Measurements from ENCODE around the gene STAP2. TPM values are rescaled to one million over a fixed set of nuclear protein-coding genes. Genes with fewer than 3 reads are reported as not detected.

The STAP2 gene
- total RNA-seq, 2 donors from 2014 or later, result 17.9 to 31.0 TPM

DNA sequence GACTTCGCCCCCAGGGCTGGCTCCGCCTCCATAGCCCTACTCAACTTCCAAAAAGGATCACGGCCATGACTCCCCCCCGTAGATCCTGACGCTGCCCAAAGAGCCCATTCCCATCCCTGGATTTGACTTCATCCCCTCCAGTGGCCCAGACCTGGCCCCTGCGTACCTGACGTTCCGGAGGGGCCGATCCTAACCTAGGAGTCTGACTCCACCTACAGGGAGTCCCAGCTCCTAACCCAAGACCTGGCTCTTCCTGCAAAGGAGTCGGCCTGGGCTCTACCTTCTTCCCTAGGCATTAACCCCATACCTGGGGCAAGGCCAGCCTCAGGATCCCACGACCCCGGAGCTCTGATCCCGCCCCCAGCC, 10.8 kb downstream of the STAP2 start:
- intact Hi-C loops (cut with DNase I), result no loop called here
- peak overlapping the region in 1 of 4 donors; percentile 61 for H3K27ac ChIP-seq

DNA sequence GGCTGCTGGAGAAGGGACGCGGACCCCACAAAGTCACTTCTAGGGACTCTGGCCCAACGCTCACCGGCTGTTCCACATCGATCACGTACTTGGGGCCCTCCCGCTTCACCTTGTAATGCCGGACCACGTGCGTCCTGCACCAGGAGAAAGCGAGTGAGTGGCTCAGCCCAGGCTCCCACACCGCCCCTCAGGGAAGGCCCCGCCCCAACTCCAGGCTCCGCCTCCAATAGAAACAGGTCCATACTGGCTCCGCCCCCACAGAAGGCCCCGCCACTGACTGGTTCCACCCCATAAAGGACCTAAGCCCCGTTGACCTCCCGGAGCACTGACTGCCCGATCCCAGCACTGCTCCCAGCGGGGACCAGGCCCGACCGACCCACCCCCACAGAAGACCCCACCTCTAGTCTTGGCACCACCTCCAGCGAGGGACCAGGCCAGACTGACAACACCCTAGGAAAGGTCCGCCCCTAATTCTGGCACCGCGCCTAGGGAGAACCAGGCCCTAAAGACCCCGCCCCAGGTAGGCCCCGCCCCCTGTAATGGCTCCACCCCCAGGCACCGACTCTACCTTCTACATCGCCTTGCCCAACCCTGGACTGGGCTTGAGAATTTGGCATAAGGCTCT, 11.3 kb downstream of the STAP2 start:
- TF ChIP-seq, protein P1, sequence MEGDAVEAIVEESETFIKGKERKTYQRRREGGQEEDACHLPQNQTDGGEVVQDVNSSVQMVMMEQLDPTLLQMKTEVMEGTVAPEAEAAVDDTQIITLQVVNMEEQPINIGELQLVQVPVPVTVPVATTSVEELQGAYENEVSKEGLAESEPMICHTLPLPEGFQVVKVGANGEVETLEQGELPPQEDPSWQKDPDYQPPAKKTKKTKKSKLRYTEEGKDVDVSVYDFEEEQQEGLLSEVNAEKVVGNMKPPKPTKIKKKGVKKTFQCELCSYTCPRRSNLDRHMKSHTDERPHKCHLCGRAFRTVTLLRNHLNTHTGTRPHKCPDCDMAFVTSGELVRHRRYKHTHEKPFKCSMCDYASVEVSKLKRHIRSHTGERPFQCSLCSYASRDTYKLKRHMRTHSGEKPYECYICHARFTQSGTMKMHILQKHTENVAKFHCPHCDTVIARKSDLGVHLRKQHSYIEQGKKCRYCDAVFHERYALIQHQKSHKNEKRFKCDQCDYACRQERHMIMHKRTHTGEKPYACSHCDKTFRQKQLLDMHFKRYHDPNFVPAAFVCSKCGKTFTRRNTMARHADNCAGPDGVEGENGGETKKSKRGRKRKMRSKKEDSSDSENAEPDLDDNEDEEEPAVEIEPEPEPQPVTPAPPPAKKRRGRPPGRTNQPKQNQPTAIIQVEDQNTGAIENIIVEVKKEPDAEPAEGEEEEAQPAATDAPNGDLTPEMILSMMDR (IDR thresholded peaks at IDR 0.05), result no peak
- TF ChIP-seq POLR2A (IDR thresholded peaks at IDR 0.05), result no peak
- Histone ChIP-seq H3K4me1 (peaks cover 21% of the 10 kb centered on the region), H3K27ac (peak overlapping the region in 1 of 4 donors; percentile 61), H3K9me3 (no peaks in the 10 kb centered on the region), H3K36me3 (replicated peaks in 1 of 2; ENCODE audit: insufficient read depth in 1 of 2, low read depth in 2 of 2) (no peaks in the 10 kb centered on the region), H3K27me3 (no peaks in the 10 kb centered on the region), H3K4me3 (no peak overlapping the region)
- WGBS, 2 donors, result 22 to 62% methylated on average over 14 to 30 of the region's 30 CpGs
- intact Hi-C loops (cut with DNase I), result no loop called here
- DNase-seq (peak; percentile 48 to 85 (median 78)), ATAC-seq (peak; percentile 30)

More for the DNA sequence above, 10.8 kb downstream of the STAP2 start:
- WGBS, 2 donors, result 18 to 21% methylated on average over 11 to 12 of the region's 13 CpGs
- TF ChIP-seq POLR2A (IDR thresholded peaks at IDR 0.05), result no peak
- TF ChIP-seq, protein P1 (IDR thresholded peaks at IDR 0.05), result no peak
- Histone ChIP-seq H3K9me3 (no peaks in the 10 kb centered on the region), H3K4me1 (peaks cover 21% of the 10 kb centered on the region), H3K4me3 (no peak overlapping the region), H3K27me3 (no peaks in the 10 kb centered on the region), H3K36me3 (replicated peaks in 1 of 2; ENCODE audit: insufficient read depth in 1 of 2, low read depth in 2 of 2) (no peaks in the 10 kb centered on the region)
- DNase-seq (no peak), ATAC-seq (peak; percentile 34)

DNA sequence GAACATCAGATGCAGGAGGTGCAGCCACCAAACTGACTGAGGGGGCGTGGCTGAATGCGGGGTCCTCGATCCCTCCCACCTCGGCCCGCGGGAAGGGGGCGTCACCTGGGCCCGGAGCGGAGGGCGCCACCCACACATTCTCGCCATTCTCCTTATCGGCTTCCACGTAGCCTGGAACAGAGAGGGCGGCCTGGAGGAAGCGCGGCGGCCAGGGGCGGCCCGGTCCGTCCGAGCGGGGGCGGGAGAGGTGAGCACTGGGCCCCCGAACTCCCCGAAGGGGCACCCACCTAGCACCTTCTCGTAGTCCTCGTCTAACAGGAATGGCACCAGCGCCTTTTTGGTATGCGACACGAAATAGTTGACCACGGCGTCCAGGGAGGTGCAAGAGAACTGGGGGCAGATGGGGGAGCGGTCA, 11.8 kb downstream of the STAP2 start:
- Histone ChIP-seq H3K27me3 (no peaks in the 10 kb centered on the region), H3K36me3 (replicated peaks in 1 of 2; ENCODE audit: insufficient read depth in 1 of 2, low read depth in 2 of 2) (no peaks in the 10 kb centered on the region), H3K4me1 (peaks cover 21% of the 10 kb centered on the region), H3K9me3 (no peaks in the 10 kb centered on the region), H3K4me3 (no peak overlapping the region), H3K27ac (no peak overlapping the region)
- WGBS, 2 donors, result 49 to 87% methylated on average over 8 to 33 of the region's 33 CpGs
- DNase-seq, result peak in 1 of 4 donors; percentile 11
- TF ChIP-seq POLR2A (IDR thresholded peaks at IDR 0.05), result no peak
- TF ChIP-seq, protein P1 (IDR thresholded peaks at IDR 0.05), result no peak
- no peak for ATAC-seq
- intact Hi-C loops (cut with DNase I), result no loop called here

DNA sequence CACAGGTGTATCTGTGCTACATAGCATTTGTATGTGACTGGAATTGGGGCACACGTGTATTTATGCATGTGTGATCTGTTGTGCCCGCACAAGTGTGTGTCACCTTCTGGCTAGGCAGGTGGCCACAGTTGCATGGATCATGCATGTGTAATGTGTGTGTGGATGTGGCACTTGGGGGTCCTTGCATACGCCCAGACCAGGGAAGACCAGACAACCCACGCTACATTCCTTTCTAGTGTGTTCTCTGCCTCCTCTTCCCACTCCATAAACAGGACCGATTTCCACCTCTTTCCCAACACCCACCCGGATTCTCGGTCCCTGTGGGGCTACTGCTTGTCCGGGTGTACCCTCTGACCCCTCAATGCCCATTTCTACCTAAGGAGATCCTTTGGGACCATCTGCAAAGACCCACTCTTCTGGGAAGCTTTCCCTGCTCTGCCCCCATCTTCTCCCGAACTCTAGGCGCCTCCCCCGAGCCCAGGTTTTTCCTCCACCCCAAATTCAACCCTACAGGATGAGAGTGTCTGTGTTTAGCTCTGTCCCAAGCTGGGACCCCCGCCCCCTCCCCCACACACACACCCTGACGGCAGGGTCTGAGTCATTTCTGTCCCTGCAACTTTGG, 12.3 kb downstream of the STAP2 start:
- Histone ChIP-seq H3K27me3 (no peaks in the 10 kb centered on the region), H3K4me3 (no peak overlapping the region), H3K36me3 (replicated peaks in 1 of 2; ENCODE audit: insufficient read depth in 1 of 2, low read depth in 2 of 2) (no peaks in the 10 kb centered on the region), H3K4me1 (peaks cover 21% of the 10 kb centered on the region), H3K9me3 (no peaks in the 10 kb centered on the region), H3K27ac (no peak overlapping the region)
- TF ChIP-seq, protein P1 (IDR thresholded peaks at IDR 0.05), result no peak
- TF ChIP-seq POLR2A (IDR thresholded peaks at IDR 0.05), result no peak
- intact Hi-C loops (cut with DNase I), result no loop called here
- ATAC-seq (no peak), DNase-seq (no peak)
- 77 to 86% methylated on average over 12 of the region's 13 CpGs for WGBS, 2 donors

DNA sequence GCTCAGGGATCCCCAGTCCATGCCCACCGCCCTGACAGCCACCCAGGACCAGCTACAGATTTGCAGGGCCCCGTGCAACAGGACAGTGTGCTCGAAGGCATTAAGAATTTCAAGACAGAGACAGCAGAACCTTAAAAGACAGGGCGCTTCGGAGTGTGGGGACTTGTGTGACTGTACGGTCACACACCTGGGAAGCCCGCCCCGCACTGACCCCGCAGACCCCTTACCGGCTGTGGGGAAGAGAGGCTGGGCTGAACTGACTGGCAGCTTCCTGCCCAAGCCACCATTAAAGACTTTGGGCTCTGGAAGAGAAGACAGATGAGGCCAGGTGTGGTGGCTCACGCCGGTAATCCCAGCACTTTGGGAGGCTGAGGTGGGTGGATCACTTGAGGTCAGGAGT, 14.4 kb downstream of the STAP2 start:
- no peak for DNase-seq
- H3K4me3 ChIP-seq, result no peak overlapping the region
- H3K4me1 ChIP-seq, result peaks cover 20% of the 10 kb centered on the region
- TF ChIP-seq POLR2A (IDR thresholded peaks at IDR 0.05), result no peak
- TF ChIP-seq, protein P1 (IDR thresholded peaks at IDR 0.05), result no peak
- H3K27ac ChIP-seq, result no peak overlapping the region
- H3K9me3 ChIP-seq, result no peaks in the 10 kb centered on the region
- ATAC-seq, result no peak
- intact Hi-C loops (cut with DNase I), result no loop called here
- no peaks in the 10 kb centered on the region for H3K27me3 ChIP-seq
- 81 to 82% methylated on average over 3 to 11 of the region's 12 CpGs for WGBS, 2 donors
- H3K36me3 ChIP-seq (replicated peaks in 1 of 2; ENCODE audit: insufficient read depth in 1 of 2, low read depth in 2 of 2), result no peaks in the 10 kb centered on the region
